22Rv1 (cell line): ENCODE results near the gene HTR4.

Experiments used
- CTCF ChIP-seq: fragments of 450-650 bp; IDR thresholded peaks from 2 replicates; pipeline ENCODE4 v1.5.1; 2017; ENCODE audit warnings: mild to moderate bottlenecking
- ZFX ChIP-seq: fragments of 450-650 bp; IDR thresholded peaks from 2 replicates; pipeline ENCODE4 v1.6.1; 2017; ENCODE audit warnings: antibody characterized with exemption, borderline replicate concordance

DNA sequence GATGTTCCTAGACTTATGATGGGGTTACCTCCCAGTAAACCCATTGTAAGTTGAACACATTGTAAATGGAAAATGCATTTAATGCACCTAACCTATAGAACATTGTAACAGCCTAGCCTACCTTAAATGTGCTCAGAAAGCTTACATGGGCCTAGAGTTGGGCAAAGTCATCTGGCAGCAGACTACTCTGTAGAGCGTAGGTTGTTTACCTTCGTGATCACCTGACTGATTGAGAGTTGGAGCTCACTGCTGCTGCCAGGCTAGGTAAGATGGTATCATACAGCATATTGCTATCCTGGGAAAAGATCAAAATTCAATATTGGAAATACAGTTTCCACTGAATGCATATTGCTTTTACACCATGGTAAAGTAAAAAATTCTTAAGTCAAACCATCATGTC lies 95.4 kb downstream of the HTR4 start:
- TF ChIP-seq CTCF (no peak), ZFX (no peak)
